Endodermal cell (in vitro differentiated cells): ENCODE data around the gene PREP. TPM values are rescaled to one million over a fixed set of nuclear protein-coding genes. Genes with fewer than 3 reads are reported as not detected.

Source experiments
- DNase-seq: peaks from one replicate; pipeline ENCODE4 v3.0.0-alpha.2; 2017
- H3K27ac ChIP-seq: 2 replicates; pipeline ENCODE4 v1.5.1; 2013; ENCODE audit warnings: mild to moderate bottlenecking, low read depth, low read length, moderate library complexity
- H3K27me3 ChIP-seq: 2 replicates; pipeline ENCODE4 v1.6.1; 2013; ENCODE audit warnings: mild to moderate bottlenecking, low read length, moderate library complexity; ENCODE audit not compliant: insufficient read depth, control insufficient read depth, poor library complexity, severe bottlenecking
- H3K36me3 ChIP-seq: 2 replicates; pipeline ENCODE4 v1.7.0; 2013; ENCODE audit warnings: mild to moderate bottlenecking, low read length, moderate library complexity; ENCODE audit not compliant: control insufficient read depth, insufficient read depth
- H3K4me1 ChIP-seq: one replicate; pipeline ENCODE4 v1.7.0; 2013; ENCODE audit warnings: low read length; ENCODE audit not compliant: control insufficient read depth, insufficient read depth
- H3K4me3 ChIP-seq: 2 replicates; pipeline ENCODE4 v1.5.1; 2013; ENCODE audit warnings: mild to moderate bottlenecking, low read length, moderate library complexity
- H3K9ac ChIP-seq: 2 replicates; pipeline ENCODE4 v1.6.1; 2013; ENCODE audit warnings: mild to moderate bottlenecking, low read length, moderate library complexity; ENCODE audit not compliant: poor library complexity, severe bottlenecking; ENCODE audit errors: extremely low read depth
- H3K9me3 ChIP-seq: 2 replicates; pipeline ENCODE4 v1.6.1; 2013; ENCODE audit warnings: mild to moderate bottlenecking, low read length, moderate library complexity; ENCODE audit not compliant: control insufficient read depth
- H3K27ac Mint-ChIP-seq: 2 replicates; pipeline ENCODE4 v1.8.0; 2020; ENCODE audit warnings: mixed read lengths
- H3K27me3 Mint-ChIP-seq: 2 replicates; pipeline ENCODE4 v1.8.0; 2021; ENCODE audit warnings: mild to moderate bottlenecking, mixed read lengths; ENCODE audit not compliant: insufficient read depth
- H3K36me3 Mint-ChIP-seq: 2 replicates; pipeline ENCODE4 v1.8.0; 2020; ENCODE audit warnings: low read depth, mixed read lengths
- H3K4me1 Mint-ChIP-seq: 2 replicates; pipeline ENCODE4 v1.8.0; 2020; ENCODE audit warnings: mixed read lengths
- H3K4me3 Mint-ChIP-seq: 2 replicates; pipeline ENCODE4 v1.8.0; 2020; ENCODE audit warnings: mild to moderate bottlenecking, moderate library complexity, mixed read lengths
- H3K9me3 Mint-ChIP-seq: 2 replicates; pipeline ENCODE4 v1.8.0; 2020; ENCODE audit warnings: mild to moderate bottlenecking, mixed read lengths
- WGBS, 2 experiments: methylation state at CpG; one replicate each; pipeline versions ENCODE4 v1.1.5 to v1.1.7; 2013; ENCODE audit warnings: missing lambda C conversion rate in 2 of 2, mixed read lengths in 1 of 2; ENCODE audit not compliant: insufficient coverage in 1 of 2, insufficient read length in 1 of 2; 5-methylcytosine and 5-hydroxymethylcytosine counted together
- total RNA-seq, 2 donors: library from RNA; stranded (reverse); fragmentation: NEBNext Ultra II Directional in 1 of 2; extraction: Animal tissue kit (Norgen Biotek cat#: 25700) in 1 of 2; gene quantifications; 2 replicates in 1 of 2; 3 replicates in 1 of 2; pipeline ENCODE4 v1.2.1, GENCODE V29; 2021
- TF ChIP-seq, protein P1 (sequence below): fragments of 200-600 bp; sonication (generic); conservative IDR thresholded peaks from 2 replicates; pipeline ENCODE4 v1.5.0; 2021; ENCODE audit warnings: antibody characterized with exemption, mild to moderate bottlenecking

PREP gene
- total RNA-seq, 2 donors from 2014 or later = 42.9 to 52.2 TPM

DNA sequence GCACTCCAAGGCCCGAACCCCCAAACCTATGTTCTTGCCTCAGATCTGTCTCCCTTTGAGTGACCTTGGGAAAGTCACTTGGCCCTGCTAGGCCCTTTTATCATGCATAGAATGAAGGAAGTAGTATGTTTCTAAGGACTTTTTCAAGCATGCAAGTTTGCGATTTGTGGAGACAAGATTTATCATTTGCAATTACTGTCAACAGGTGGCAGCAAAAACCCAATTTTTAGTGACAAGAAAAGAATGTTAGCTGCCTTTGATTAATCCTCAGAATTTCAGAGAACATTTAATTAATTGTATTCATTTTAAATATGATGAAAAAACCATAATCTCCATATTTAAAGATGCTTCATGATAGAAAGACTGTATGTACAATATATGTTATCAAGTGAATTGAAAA, 28.3 kb upstream of the PREP start:
- TF ChIP-seq, protein P1, sequence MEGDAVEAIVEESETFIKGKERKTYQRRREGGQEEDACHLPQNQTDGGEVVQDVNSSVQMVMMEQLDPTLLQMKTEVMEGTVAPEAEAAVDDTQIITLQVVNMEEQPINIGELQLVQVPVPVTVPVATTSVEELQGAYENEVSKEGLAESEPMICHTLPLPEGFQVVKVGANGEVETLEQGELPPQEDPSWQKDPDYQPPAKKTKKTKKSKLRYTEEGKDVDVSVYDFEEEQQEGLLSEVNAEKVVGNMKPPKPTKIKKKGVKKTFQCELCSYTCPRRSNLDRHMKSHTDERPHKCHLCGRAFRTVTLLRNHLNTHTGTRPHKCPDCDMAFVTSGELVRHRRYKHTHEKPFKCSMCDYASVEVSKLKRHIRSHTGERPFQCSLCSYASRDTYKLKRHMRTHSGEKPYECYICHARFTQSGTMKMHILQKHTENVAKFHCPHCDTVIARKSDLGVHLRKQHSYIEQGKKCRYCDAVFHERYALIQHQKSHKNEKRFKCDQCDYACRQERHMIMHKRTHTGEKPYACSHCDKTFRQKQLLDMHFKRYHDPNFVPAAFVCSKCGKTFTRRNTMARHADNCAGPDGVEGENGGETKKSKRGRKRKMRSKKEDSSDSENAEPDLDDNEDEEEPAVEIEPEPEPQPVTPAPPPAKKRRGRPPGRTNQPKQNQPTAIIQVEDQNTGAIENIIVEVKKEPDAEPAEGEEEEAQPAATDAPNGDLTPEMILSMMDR = peak; percentile 79
- Mint-ChIP-seq H3K27ac (no peak overlapping the region), H3K4me3 (no peak overlapping the region), H3K9me3 (no peaks in the 10 kb centered on the region), H3K36me3 (no peaks in the 10 kb centered on the region), H3K4me1 (peaks cover 14% of the 10 kb centered on the region), H3K27me3 (no peaks in the 10 kb centered on the region)
- Histone ChIP-seq H3K9me3 (no peaks in the 10 kb centered on the region), H3K36me3 (no peaks in the 10 kb centered on the region), H3K27ac (no peak overlapping the region), H3K27me3 (no peaks in the 10 kb centered on the region), H3K4me3 (no peak overlapping the region), H3K4me1 (peaks cover 9% of the 10 kb centered on the region), H3K9ac (no peak overlapping the region)
- WGBS, 2 experiments = 20 to 45% methylated on average over 1 to 2 of the region's 2 CpGs
- peak; percentile 48 for DNase-seq

DNA sequence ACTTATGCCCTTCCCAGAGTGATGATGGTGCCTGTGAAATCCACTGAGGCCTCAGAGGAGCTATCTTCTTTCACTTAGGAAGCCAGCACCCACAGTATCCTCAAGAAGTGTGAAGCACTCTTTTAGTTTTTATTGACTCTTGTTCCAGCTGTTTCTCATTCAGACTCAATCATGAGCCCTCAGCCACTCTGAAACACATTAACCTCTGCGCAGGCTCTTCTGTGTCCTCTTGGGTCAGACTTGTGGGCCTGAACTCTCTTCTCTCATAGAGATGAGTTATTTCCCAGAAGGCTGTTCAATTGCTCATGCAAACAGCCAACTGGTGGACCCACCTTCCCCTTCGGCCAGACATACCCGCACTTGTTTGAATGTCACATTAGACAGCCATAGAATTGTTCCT, 27.8 kb upstream of the PREP start:
- Histone ChIP-seq H3K36me3 (no peaks in the 10 kb centered on the region), H3K9me3 (no peaks in the 10 kb centered on the region), H3K4me3 (no peak overlapping the region), H3K9ac (no peak overlapping the region), H3K27ac (no peak overlapping the region), H3K27me3 (no peaks in the 10 kb centered on the region), H3K4me1 (peaks cover 9% of the 10 kb centered on the region)
- DNase-seq = no peak
- TF ChIP-seq, protein P1 = no peak
- WGBS, 2 experiments = 87 to 100% methylated on average over 1 to 3 of the region's 3 CpGs
- H3K27me3 Mint-ChIP-seq = no peaks in the 10 kb centered on the region
- H3K27ac Mint-ChIP-seq = no peak overlapping the region
- H3K36me3 Mint-ChIP-seq = no peaks in the 10 kb centered on the region
- no peaks in the 10 kb centered on the region for H3K9me3 Mint-ChIP-seq
- no peak overlapping the region for H3K4me3 Mint-ChIP-seq
- peaks cover 14% of the 10 kb centered on the region for H3K4me1 Mint-ChIP-seq

DNA sequence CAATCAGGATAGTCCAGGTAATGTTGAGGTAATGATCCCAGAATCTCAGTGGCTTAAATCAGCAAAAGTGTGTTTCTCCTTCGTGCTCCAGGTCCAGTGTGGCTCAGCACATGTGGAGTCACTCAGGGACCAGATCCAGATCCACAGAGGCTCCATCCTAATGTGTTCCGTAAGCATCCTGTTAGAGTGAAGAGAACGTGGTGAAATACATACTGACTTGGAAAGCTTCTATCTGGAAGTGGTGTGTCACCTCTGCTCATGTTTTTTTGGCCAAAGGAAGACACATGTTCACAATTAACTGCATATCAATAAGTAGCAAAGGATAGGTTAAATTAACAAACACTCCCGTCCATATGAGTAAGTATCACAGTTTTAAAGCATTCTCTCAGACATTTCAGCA, 26.8 kb upstream of the PREP start:
- Mint-ChIP-seq H3K27me3 (no peaks in the 10 kb centered on the region), H3K4me1 (peaks cover 14% of the 10 kb centered on the region), H3K36me3 (no peaks in the 10 kb centered on the region), H3K9me3 (no peaks in the 10 kb centered on the region), H3K27ac (no peak overlapping the region), H3K4me3 (no peak overlapping the region)
- Histone ChIP-seq H3K4me1 (peaks cover 9% of the 10 kb centered on the region), H3K27ac (no peak overlapping the region), H3K27me3 (no peaks in the 10 kb centered on the region), H3K9ac (no peak overlapping the region), H3K4me3 (no peak overlapping the region), H3K9me3 (no peaks in the 10 kb centered on the region), H3K36me3 (no peaks in the 10 kb centered on the region)
- TF ChIP-seq, protein P1 = no peak
- 93 to 95% methylated on average over 3 to 4 of the region's 4 CpGs for WGBS, 2 experiments
- no peak for DNase-seq
